SU-DHL-6 (cell line): Measurements from ENCODE around the gene NRP1.

Experiments
- EZH2phosphoT487 ChIP-seq: fragments of 200-600 bp; sonication (generic), shearing (Covaris generic); conservative IDR thresholded peaks from 2 replicates; pipeline ENCODE4 v1.6.1; 2018; ENCODE audit warnings: mild to moderate bottlenecking, antibody characterized with exemption, low read length, moderate library complexity, mixed read lengths
- TF ChIP-seq, protein P1 (sequence below): fragments of 200-600 bp; sonication (generic); IDR thresholded peaks from one replicate; pipeline ENCODE4 v1.5.1; 2017; ENCODE audit warnings: antibody characterized with exemption, mild to moderate bottlenecking, low read length, moderate library complexity; ENCODE audit not compliant: insufficient read depth, poor library complexity, severe bottlenecking

- TF ChIP-seq, protein P1, sequence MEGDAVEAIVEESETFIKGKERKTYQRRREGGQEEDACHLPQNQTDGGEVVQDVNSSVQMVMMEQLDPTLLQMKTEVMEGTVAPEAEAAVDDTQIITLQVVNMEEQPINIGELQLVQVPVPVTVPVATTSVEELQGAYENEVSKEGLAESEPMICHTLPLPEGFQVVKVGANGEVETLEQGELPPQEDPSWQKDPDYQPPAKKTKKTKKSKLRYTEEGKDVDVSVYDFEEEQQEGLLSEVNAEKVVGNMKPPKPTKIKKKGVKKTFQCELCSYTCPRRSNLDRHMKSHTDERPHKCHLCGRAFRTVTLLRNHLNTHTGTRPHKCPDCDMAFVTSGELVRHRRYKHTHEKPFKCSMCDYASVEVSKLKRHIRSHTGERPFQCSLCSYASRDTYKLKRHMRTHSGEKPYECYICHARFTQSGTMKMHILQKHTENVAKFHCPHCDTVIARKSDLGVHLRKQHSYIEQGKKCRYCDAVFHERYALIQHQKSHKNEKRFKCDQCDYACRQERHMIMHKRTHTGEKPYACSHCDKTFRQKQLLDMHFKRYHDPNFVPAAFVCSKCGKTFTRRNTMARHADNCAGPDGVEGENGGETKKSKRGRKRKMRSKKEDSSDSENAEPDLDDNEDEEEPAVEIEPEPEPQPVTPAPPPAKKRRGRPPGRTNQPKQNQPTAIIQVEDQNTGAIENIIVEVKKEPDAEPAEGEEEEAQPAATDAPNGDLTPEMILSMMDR = no peak
- no peak for TF ChIP-seq EZH2phosphoT487
These were observed 132.5 kb downstream of the NRP1 start for GRCh38 chr10:33201971-33202370.
